GM23338 (cell line): ENCODE results near the gene NEUROD1. TPM values are rescaled to one million over a fixed set of nuclear protein-coding genes. Genes with fewer than 3 reads are reported as not detected.

Experiments
- ATAC-seq: fragments of 200-7000 bp; cut with Tn5 transposase; 3 replicates; pipeline ENCODE4 v1.9.1; 2020
- DNase-seq: peaks from one replicate; pipeline ENCODE4 v3.0.0-alpha.2; 2015; ENCODE audit warnings: low spot score
- H2AFZ ChIP-seq: fragments of 200-600 bp; sonication (generic); 2 replicates; pipeline ENCODE4 v1.8.0; 2016; ENCODE audit warnings: antibody characterized with exemption, mild to moderate bottlenecking, moderate library complexity
- H3F3A ChIP-seq: fragments of 200-600 bp; sonication (generic); replicated peaks from 2 replicates; pipeline ENCODE4 v1.8.0; 2017; ENCODE audit warnings: antibody characterized with exemption, mixed run types, low read depth
- H3K27ac ChIP-seq: fragments of 200-600 bp; sonication (generic); 2 replicates; pipeline ENCODE4 v1.6.1; 2016; ENCODE audit warnings: low read depth
- H3K27me3 ChIP-seq: fragments of 200-600 bp; sonication (generic); 2 replicates; pipeline ENCODE4 v1.8.0; 2016; ENCODE audit warnings: mild to moderate bottlenecking, mixed run types, moderate library complexity; ENCODE audit not compliant: insufficient read depth
- H3K36me3 ChIP-seq: fragments of 200-600 bp; sonication (generic); 2 replicates; pipeline ENCODE4 v1.8.0; 2016; ENCODE audit warnings: mild to moderate bottlenecking; ENCODE audit not compliant: insufficient read depth
- H3K4me1 ChIP-seq: fragments of 200-600 bp; sonication (generic); 2 replicates; pipeline ENCODE4 v1.8.0; 2016; ENCODE audit warnings: mild to moderate bottlenecking, moderate library complexity; ENCODE audit not compliant: insufficient read depth
- H3K4me2 ChIP-seq: fragments of 200-600 bp; sonication (generic); 2 replicates; pipeline ENCODE4 v1.7.1; 2017; ENCODE audit warnings: mixed run types
- H3K4me3 ChIP-seq: fragments of 200-600 bp; sonication (generic); 2 replicates; pipeline ENCODE4 v1.6.1; 2016; ENCODE audit warnings: mixed run types
- H3K79me2 ChIP-seq: fragments of 200-600 bp; sonication (generic); replicated peaks from 2 replicates; pipeline ENCODE4 v1.8.0; 2017; ENCODE audit warnings: mild to moderate bottlenecking; ENCODE audit not compliant: insufficient read depth
- H3K9me2 ChIP-seq: fragments of 200-600 bp; sonication (generic); 2 replicates; pipeline ENCODE4 v1.8.0; 2017; ENCODE audit not compliant: insufficient read depth
- H4K20me1 ChIP-seq: fragments of 200-600 bp; sonication (generic); replicated peaks from 2 replicates; pipeline ENCODE4 v1.8.0; 2017; ENCODE audit warnings: mild to moderate bottlenecking; ENCODE audit not compliant: insufficient read depth
- H3K27ac Mint-ChIP-seq: 2 replicates; pipeline ENCODE4 v1.8.0; 2020; ENCODE audit warnings: inconsistent platforms, mild to moderate bottlenecking, moderate library complexity, mixed read lengths
- H3K27me3 Mint-ChIP-seq: 3 replicates; pipeline ENCODE4 v1.8.0; 2022; ENCODE audit warnings: low read depth, mild to moderate bottlenecking, moderate library complexity, mixed read lengths, inconsistent platforms; ENCODE audit not compliant: insufficient read depth, poor library complexity
- H3K36me3 Mint-ChIP-seq: 3 replicates; pipeline ENCODE4 v1.8.0; 2021; ENCODE audit warnings: low read depth, mild to moderate bottlenecking, inconsistent platforms, moderate library complexity, mixed read lengths
- H3K4me1 Mint-ChIP-seq: 3 replicates; pipeline ENCODE4 v1.8.0; 2020; ENCODE audit warnings: mild to moderate bottlenecking, inconsistent platforms, mixed read lengths
- H3K4me3 Mint-ChIP-seq: 3 replicates; pipeline ENCODE4 v1.8.0; 2021; ENCODE audit warnings: moderate library complexity, mild to moderate bottlenecking, inconsistent platforms, mixed read lengths
- H3K9me3 Mint-ChIP-seq: 3 replicates; pipeline ENCODE4 v1.8.0; 2020; ENCODE audit warnings: moderate library complexity, mild to moderate bottlenecking, inconsistent platforms, mixed read lengths
- EZH2 ChIP-seq: fragments of 200-600 bp; sonication (generic); IDR thresholded peaks from one replicate; pipeline ENCODE4 v1.8.0; 2017; ENCODE audit warnings: antibody characterized with exemption, mild to moderate bottlenecking, low read depth; ENCODE audit not compliant: unreplicated experiment
- EZH2phosphoT487 ChIP-seq: fragments of 200-600 bp; sonication (generic); IDR thresholded peaks from one replicate; pipeline ENCODE4 v1.8.1; 2018; ENCODE audit warnings: antibody characterized with exemption; ENCODE audit not compliant: unreplicated experiment
- NANOG ChIP-seq: IDR thresholded peaks from 2 replicates; pipeline ENCODE4 v1.6.1; 2016; ENCODE audit warnings: antibody characterized with exemption, borderline replicate concordance
- REST ChIP-seq: IDR thresholded peaks from one replicate; pipeline ENCODE4 v1.6.1; 2018; ENCODE audit warnings: antibody characterized with exemption; ENCODE audit not compliant: unreplicated experiment
- STAT1 ChIP-seq: IDR thresholded peaks from one replicate; pipeline ENCODE4 v1.6.1; 2016; ENCODE audit warnings: antibody characterized with exemption; ENCODE audit not compliant: unreplicated experiment
- polyA plus RNA-seq: library from polyadenylated mRNA; unstranded; fragments of >200 nt; fragmentation: Nextera tagmentation; extraction: Ambion mirVana; gene quantifications from 2 replicates; pipeline ENCODE4 v1.2.1, GENCODE V29; 2016
- total RNA-seq: library from RNA; depleted of rRNA; stranded (reverse); fragments of >200 nt; shearing (Covaris generic); gene quantifications from 2 replicates; pipeline ENCODE4 v1.2.3, GENCODE V29; 2014
- TF ChIP-seq, protein P1 (sequence below): fragments of 250-450 bp; sonication (Bioruptor Pico); IDR thresholded peaks from 2 replicates; pipeline ENCODE4 v1.5.0; 2020; ENCODE audit warnings: mild to moderate bottlenecking, moderate library complexity

Gene NEUROD1
- total and polyA plus RNA-seq, 2 experiments from 2014 or later: not detected

- no peak overlapping the region for H3K4me3 Mint-ChIP-seq
These were observed 44.3 kb upstream of the NEUROD1 start for GRCh38 chr2:181724662-181725061.

GRCh38 chr2:181723731-181724130 lies 43.4 kb upstream of the NEUROD1 start:
- no peaks in the 10 kb centered on the region for H4K20me1 ChIP-seq
- H3K9me2 ChIP-seq: no peaks in the 10 kb centered on the region
- no peak overlapping the region for H3K27ac Mint-ChIP-seq
- no peak overlapping the region for H3K4me2 ChIP-seq
- DNase-seq (no peak), ATAC-seq (no peak)
- H3K36me3 ChIP-seq: no peaks in the 10 kb centered on the region
- no peaks in the 10 kb centered on the region for H3K79me2 ChIP-seq
- no peaks in the 10 kb centered on the region for H3K4me1 Mint-ChIP-seq
- H3K27me3 ChIP-seq: no peaks in the 10 kb centered on the region
- peaks cover 12% of the 10 kb centered on the region for H3K9me3 Mint-ChIP-seq
- no peak overlapping the region for H3K4me3 Mint-ChIP-seq
- H3K4me1 ChIP-seq: no peaks in the 10 kb centered on the region
- peaks cover 5% of the 10 kb centered on the region; the same call in 2 of the 3 replicates for H3K36me3 Mint-ChIP-seq
- H3K4me3 ChIP-seq: no peak overlapping the region
- H2AFZ ChIP-seq: no peak overlapping the region
- no peaks in the 10 kb centered on the region for H3F3A ChIP-seq
- H3K27ac ChIP-seq: no peak overlapping the region
- peaks cover 2% of the 10 kb centered on the region for H3K27me3 Mint-ChIP-seq
- TF ChIP-seq, protein P1, sequence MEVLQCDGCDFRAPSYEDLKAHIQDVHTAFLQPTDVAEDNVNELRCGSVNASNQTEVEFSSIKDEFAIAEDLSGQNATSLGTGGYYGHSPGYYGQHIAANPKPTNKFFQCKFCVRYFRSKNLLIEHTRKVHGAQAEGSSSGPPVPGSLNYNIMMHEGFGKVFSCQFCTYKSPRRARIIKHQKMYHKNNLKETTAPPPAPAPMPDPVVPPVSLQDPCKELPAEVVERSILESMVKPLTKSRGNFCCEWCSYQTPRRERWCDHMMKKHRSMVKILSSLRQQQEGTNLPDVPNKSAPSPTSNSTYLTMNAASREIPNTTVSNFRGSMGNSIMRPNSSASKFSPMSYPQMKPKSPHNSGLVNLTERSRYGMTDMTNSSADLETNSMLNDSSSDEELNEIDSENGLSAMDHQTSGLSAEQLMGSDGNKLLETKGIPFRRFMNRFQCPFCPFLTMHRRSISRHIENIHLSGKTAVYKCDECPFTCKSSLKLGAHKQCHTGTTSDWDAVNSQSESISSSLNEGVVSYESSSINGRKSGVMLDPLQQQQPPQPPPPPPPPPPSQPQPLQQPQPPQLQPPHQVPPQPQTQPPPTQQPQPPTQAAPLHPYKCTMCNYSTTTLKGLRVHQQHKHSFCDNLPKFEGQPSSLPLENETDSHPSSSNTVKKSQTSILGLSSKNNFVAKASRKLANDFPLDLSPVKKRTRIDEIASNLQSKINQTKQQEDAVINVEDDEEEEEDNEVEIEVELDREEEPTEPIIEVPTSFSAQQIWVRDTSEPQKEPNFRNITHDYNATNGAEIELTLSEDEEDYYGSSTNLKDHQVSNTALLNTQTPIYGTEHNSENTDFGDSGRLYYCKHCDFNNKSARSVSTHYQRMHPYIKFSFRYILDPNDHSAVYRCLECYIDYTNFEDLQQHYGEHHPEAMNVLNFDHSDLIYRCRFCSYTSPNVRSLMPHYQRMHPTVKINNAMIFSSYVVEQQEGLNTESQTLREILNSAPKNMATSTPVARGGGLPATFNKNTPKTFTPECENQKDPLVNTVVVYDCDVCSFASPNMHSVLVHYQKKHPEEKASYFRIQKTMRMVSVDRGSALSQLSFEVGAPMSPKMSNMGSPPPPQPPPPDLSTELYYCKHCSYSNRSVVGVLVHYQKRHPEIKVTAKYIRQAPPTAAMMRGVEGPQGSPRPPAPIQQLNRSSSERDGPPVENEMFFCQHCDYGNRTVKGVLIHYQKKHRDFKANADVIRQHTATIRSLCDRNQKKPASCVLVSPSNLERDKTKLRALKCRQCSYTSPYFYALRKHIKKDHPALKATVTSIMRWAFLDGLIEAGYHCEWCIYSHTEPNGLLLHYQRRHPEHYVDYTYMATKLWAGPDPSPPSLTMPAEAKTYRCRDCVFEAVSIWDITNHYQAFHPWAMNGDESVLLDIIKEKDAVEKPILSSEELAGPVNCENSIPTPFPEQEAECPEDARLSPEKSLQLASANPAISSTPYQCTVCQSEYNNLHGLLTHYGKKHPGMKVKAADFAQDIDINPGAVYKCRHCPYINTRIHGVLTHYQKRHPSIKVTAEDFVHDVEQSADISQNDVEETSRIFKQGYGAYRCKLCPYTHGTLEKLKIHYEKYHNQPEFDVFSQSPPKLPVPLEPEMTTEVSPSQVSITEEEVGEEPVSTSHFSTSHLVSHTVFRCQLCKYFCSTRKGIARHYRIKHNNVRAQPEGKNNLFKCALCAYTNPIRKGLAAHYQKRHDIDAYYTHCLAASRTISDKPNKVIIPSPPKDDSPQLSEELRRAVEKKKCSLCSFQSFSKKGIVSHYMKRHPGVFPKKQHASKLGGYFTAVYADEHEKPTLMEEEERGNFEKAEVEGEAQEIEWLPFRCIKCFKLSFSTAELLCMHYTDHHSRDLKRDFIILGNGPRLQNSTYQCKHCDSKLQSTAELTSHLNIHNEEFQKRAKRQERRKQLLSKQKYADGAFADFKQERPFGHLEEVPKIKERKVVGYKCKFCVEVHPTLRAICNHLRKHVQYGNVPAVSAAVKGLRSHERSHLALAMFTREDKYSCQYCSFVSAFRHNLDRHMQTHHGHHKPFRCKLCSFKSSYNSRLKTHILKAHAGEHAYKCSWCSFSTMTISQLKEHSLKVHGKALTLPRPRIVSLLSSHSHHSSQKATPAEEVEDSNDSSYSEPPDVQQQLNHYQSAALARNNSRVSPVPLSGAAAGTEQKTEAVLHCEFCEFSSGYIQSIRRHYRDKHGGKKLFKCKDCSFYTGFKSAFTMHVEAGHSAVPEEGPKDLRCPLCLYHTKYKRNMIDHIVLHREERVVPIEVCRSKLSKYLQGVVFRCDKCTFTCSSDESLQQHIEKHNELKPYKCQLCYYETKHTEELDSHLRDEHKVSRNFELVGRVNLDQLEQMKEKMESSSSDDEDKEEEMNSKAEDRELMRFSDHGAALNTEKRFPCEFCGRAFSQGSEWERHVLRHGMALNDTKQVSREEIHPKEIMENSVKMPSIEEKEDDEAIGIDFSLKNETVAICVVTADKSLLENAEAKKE (CRISPR knock-in tag): no peak
- no peak for TF ChIP-seq EZH2phosphoT487
- TF ChIP-seq STAT1: no peak

More at GRCh38 chr2:181724662-181725061, 44.3 kb upstream of the NEUROD1 start:
- no peaks in the 10 kb centered on the region for H3K4me1 ChIP-seq
- H3K9me3 Mint-ChIP-seq: peaks cover 12% of the 10 kb centered on the region
- no peak overlapping the region for H2AFZ ChIP-seq
- TF ChIP-seq REST (no peak), EZH2 (no peak), NANOG (no peak)
- H3K4me1 Mint-ChIP-seq: no peaks in the 10 kb centered on the region
- no peak for ATAC-seq
- DNase-seq: no peak
- H3F3A ChIP-seq: no peaks in the 10 kb centered on the region
- H3K36me3 Mint-ChIP-seq: peaks cover 5% of the 10 kb centered on the region; the same call in 2 of the 3 replicates
- H3K79me2 ChIP-seq: no peaks in the 10 kb centered on the region
- H3K4me3 ChIP-seq: no peak overlapping the region
- no peaks in the 10 kb centered on the region for H3K27me3 ChIP-seq
- no peak overlapping the region for H3K4me2 ChIP-seq
- no peaks in the 10 kb centered on the region for H4K20me1 ChIP-seq
- H3K27ac ChIP-seq: no peak overlapping the region
- H3K9me2 ChIP-seq: no peaks in the 10 kb centered on the region
- H3K27ac Mint-ChIP-seq: no peak overlapping the region
- no peaks in the 10 kb centered on the region for H3K36me3 ChIP-seq
- H3K27me3 Mint-ChIP-seq: peaks cover 2% of the 10 kb centered on the region
